HG03558 (cell line): ENCODE results near the gene DNAH11.
"Not testable (repeated sequence)": the region's sequence is repeated elsewhere in the genome, so short reads cannot be mapped to it uniquely, and the experiment has no call there.

ENCODE experiments used
- ATAC-seq: cut with Tn5 transposase; IDR thresholded peaks from one replicate; pipeline ENCODE4 v1.9.1; 2021; ENCODE audit warnings: moderate number of reproducible peaks; ENCODE audit not compliant: unreplicated experiment; ENCODE audit errors: extremely low read depth

The DNAH11 gene, protein sequence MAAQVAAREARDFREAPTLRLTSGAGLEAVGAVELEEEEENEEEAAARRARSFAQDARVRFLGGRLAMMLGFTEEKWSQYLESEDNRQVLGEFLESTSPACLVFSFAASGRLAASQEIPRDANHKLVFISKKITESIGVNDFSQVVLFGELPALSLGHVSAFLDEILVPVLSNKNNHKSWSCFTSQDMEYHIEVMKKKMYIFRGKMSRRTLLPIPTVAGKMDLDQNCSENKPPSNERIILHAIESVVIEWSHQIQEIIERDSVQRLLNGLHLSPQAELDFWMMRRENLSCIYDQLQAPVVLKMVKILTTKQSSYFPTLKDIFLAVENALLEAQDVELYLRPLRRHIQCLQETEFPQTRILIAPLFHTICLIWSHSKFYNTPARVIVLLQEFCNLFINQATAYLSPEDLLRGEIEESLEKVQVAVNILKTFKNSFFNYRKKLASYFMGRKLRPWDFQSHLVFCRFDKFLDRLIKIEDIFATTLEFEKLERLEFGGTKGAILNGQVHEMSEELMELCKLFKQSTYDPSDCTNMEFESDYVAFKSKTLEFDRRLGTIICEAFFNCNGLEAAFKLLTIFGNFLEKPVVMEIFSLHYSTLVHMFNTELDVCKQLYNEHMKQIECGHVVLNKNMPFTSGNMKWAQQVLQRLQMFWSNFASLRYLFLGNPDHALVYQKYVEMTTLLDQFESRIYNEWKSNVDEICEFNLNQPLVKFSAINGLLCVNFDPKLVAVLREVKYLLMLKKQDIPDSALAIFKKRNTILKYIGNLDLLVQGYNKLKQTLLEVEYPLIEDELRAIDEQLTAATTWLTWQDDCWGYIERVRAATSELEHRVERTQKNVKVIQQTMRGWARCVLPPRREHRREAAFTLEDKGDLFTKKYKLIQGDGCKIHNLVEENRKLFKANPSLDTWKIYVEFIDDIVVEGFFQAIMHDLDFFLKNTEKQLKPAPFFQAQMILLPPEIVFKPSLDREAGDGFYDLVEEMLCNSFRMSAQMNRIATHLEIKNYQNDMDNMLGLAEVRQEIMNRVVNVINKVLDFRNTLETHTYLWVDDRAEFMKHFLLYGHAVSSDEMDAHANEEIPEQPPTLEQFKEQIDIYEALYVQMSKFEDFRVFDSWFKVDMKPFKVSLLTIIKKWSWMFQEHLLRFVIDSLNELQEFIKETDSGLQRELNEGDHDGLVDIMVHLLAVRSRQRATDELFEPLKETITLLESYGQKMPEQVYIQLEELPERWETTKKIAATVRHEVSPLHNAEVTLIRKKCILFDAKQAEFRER (N-terminal part only)

DNA sequence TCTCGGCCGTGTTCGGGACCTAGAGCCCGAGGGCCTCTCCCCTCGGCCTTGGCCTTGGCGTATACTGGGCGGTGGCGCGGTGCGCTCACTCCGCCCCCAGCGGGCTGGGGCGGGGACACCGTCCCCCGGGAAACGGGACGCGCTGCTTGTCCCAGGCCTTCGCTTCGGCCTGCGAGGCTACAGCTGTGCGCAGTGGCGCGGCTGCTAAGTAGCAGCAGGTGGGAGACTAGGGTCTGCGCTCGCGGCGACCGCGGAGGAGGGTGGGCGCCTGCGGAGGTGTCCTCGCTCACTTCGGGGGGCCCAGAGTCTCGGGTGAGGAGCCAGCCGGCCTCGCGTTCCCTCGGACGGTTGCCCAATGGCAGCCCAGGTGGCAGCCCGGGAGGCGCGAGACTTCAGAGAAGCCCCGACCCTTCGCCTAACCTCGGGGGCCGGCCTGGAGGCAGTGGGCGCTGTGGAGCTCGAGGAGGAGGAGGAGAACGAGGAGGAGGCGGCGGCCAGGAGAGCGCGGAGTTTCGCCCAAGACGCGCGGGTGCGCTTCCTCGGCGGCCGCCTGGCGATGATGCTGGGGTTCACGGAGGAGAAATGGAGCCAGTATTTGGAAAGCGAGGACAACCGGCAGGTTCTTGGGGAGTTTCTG lies at the start of gene DNAH11:
DNAH11 (plus strand) TSS at position 149 of the 637 bp plus-strand sequence; CDS start at position 356, 207 bp downstream.
- ATAC-seq: no peak

DNA sequence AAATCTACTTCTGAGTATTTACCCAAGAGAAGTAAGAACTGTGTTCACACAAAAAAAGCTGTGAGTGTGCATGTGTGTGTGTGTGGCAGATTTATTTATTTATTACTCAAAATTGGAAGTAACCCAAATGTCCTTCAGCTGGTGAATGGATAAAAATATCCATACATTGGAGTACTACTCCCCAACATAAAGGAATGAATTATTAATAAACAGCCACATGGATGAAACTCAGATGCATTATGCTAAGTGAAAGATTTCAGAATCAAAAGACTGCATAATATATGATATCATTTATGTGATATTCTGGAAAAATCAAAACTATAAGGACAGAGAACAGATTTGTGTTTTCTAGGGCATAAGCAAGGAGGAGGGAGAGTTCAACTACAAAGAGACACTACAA lies 47.1 kb upstream of the DNAH11 start:
- ATAC-seq: no peak

DNA sequence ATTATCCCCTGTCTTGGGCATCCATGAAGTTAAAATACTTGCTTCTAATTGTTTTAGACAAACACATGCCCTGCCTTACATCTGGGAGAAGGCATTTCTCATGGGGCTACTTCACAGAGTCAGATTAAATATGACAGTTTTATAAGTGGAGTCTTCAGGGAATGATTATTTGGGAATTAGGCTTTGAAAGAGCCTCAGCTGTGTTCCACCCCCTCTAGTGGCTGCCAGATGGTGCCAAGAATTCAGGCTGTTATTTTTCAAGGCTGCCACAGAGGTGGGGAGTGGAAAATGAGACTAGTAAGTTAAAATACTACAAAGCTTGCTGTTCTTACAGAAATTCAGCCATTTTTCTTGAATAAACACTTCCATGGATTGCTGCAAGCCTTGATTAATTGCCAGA lies 45.8 kb upstream of the DNAH11 start:
- no peak for ATAC-seq

DNA sequence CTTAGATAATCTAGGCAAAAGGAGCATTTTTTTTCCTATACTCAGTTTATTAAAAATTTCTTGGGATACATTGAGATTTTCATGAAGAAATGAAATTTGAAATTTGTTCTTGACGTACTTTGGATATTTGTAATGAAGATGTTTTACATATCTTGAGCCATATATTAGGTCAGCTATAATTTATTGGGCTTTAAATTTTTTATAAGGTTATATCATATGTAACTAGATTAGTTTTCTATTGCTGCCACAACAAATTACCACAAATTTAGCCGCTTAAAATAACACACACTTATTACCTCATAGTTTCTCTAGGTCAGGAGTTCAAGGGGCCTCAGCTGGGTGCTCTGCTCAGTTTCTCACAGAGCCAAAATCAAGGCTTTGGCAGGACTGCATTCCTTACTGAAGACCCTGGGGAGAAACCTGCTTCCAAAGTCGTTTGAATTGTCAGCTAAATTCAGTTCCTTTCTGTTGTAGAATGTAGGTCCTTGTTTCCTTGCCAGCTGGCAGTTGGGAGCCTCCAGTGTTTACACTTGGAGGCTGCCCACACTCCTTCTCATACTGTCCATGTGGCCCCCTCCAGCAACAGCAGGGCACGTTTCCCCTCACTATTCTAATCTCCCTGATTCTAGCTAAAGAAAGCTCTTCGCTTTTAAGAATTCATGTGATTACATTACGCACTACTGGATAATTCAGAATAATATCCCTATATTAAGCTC lies 42.6 kb upstream of the DNAH11 start:
- ATAC-seq: no peak

DNA sequence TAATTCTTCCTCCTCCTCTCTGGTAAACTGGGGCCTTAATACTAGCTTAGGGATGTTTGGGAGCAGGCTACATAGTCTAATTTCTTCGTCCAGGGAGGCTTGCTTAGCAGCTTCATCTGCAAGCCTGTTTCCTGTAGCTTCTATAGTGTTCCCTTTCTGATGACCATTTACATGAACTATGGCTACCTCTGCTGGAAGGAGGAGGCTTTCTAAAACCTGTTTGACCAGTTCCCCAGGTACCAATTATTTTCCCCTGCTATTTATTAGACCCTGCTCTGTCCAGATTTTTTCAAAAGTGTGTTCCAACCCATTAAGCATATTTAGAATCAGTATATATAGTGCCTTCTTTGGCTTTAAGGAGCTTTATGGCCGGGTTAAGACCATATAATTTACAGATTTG lies 38.8 kb upstream of the DNAH11 start:
- no peak for ATAC-seq

DNA sequence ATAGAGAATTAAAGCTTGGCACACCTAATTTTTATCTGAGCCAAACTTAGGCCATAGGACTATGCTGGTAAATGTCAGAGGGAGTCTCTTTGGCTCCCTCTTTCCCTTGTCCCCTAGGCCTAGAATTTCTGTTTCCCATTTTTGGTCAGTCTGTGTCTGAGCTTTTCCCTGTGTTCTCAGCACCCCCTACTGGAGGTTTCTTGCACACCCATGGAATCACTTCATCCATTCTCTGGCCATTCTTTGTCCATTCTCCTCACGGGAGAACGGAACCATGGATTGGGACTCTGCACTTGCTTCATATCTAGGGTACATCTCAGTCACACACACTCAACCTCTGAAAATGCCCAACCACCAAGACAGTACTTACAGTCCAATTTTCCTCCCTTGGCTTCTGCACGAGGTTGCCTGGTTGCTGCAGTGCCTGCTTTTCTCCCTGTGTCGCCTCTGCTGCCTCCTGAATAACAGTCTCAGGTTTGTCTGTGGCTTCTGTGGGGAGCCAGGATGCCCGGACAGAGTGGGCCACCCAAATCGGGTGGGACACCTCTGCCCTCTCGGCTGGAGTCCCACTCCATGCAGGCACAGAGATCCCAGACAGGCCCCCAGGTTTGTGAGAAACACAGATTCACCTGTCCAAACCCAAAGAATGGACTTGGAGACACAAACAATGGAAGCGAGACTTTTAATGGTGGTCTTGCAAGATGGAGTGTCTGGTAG lies 35.1 kb upstream of the DNAH11 start:
- no peak for ATAC-seq

DNA sequence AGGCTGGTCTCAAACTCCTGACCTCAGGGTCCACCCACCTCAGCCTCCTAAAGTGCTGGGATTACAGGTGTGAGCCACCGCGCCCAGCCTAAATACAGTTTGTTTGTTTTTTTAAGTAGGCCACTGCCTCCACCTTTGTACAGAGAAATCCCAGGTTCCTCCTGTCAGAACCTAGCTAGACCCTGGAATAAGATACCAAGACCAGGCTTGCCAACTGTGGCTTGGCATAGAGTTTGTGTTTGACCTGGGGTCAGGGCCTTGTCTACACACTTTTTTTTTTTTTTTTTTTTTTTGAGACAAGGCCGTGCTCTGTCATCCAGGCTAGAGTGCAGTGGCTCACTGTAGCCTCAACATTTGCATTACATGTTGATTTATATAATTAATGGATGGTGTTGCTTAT lies 34.3 kb upstream of the DNAH11 start:
- ATAC-seq: no peak

DNA sequence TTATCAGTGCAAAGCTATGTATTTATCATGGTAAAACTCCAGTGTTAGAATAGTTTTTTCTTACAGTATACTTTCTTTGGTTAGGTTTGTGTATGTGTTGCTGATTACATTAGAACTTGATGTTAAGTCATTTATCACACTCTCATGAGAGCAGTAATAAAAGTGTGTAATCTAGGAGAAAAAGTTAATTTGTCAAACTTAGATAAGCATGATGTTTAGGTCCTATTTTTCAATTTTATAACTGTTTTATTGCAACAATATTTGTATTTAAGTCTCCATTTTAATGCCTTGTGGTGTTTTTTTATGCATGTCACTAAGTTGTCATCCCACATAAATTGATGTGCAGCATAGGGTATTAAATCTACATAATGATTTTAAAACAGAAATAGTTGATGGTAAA lies 28.8 kb upstream of the DNAH11 start:
- ATAC-seq: no peak

DNA sequence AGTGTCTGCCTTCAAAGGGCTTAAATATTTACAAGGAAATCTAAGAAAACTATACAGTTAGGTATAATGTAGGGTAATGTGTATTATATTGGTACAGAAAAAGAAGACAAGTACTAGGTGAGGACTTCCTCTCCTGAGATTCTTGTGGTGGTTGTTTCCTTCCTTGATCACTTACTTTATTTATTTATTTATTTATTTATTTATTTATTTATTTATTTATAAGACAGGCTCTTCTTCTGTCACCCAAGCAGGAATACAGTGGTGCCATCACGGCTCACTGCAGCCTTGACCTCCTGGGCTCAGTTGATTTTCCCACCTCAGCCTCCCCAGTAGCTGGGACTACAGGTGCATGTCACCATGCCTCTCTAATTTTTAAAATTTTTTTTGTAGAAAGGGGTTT lies 18.2 kb upstream of the DNAH11 start:
- no peak for ATAC-seq

DNA sequence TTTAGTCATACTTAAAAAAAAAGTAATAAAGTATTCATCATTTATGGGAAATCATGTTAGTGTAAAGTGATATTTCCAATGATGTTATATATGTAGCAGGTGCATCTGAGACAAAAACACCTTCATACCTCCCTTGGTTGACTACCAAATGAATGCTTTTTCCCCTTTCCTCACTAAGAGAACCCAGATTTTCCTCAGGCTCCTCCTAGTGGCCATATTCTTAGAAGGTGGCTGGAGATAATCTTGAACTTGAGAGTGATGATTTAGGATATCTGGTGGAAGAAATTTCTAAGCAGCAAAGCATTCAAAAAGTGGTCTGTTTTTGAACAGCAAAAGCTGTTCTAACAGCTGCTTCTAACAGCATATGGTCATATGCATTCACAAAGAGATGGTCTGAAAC lies 16.8 kb upstream of the DNAH11 start:
- ATAC-seq: no peak

DNA sequence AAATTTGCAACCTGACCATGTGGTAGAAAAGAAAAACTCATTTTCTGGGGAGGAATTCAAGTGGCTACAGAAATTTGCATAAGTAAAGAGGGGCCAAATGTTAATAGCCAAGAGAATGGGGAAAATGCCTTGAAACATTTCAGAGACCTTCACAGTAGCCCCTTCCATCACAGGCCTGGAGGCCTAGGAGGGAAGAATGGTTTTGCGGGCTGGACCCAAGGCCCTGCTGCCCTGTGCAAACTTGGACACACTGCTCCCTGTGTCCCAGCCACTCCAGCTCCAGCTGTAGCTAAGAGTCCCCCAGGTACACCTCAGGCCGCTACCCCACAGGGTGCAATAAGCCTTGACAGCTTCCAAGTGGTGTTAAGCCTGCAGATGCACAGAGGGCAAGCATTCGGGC lies 16.4 kb upstream of the DNAH11 start:
- ATAC-seq: no peak

DNA sequence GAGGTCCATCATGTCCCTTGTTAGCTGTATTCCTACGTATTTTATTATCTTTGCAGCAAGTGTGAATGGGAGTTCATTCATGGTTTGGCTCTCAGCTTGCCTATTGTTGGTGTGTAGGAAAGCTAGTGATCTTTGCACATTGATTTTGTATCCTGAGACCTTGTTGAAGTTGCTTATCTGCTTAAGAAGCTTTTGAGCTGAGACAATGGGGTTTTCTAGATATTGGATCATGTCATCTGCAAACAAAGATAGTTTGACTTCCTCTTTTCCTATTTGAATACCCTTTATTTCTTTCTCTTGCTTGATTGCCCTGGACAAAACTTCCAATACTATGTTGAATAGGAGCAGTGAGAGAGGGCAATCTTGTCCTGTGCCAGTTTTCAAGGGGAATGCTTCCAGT lies 10.4 kb upstream of the DNAH11 start:
- ATAC-seq: not testable (repeated sequence)

DNA sequence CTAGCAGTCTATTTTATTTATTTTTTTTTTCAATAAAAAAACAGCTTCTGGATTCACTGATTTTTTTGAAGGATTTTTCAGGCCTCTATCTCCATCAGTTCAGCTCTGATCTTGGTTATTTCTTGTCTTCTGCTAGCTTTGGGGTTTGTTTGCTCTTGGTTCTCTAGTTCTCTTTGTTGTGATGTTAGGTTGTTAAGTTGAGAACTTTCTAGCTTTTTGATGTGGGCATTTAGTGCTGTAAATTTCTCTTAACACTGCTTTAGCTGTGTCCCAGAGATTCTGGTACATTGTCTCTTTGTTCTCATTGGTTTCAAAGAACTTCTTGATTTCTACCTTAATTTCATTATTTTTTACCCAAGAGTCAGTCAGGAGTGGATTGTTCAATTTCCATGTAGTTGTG lies 9.2 kb upstream of the DNAH11 start:
- not testable (repeated sequence) for ATAC-seq

DNA sequence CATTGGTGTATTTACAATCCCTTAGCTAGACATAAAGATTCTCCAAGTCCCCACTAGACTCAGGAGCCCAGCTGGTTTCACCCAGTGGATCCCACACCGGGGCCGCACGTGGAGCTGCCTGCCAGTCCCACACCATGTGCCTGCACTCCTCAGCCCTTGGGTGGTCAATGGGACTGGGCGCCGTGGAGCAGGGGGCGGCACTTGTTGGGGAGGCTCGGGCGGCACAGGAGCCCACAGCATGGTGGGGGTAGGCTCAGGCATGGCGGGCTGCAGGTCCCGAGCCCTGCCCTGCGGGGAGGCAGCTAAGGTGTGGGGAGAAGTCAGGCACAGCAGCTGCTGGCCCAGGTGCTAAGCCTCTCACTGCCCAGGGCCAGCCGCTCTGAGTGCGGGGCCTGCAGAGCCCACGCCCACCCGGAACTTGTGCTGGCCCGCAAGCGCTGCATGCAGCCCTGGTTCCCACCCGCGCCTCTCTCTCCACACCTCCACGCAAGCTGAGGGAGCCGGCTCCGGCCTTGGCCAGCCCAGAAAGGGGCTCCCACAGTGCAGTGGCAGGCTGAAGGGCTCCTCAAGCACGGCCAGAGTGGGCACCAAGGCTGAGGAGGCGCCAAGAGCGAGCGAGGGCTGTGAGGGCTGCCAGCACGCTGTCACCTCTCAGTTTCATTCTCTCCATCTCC lies 6.3 kb upstream of the DNAH11 start:
- ATAC-seq: not testable (repeated sequence)

DNA sequence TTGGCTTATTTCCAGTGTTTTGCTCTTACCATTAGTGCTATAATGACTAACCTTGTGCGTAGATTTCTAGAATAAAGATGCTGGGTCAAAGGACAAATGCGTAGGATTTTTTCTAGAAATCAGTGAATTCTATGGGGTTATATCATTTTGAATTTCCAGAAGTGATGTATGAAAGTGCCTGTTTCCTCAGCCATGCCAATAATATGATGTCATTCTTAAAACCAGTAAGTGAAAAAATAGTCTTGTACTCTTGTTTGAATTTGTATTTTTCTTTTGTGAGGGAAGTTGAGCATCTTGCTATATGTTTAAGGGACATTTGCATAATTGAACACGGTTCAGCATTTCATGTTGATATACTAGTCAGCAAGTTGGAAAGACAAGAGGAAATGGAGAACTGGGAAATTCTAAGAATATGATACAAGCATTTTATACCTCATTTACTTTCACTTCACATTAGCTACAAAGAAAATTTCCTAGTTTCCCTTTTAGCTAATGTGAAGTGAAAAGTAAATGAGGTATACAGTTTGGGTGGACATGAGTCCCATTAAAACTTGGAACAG lies 3.8 kb upstream of the DNAH11 start:
- no peak for ATAC-seq

DNA sequence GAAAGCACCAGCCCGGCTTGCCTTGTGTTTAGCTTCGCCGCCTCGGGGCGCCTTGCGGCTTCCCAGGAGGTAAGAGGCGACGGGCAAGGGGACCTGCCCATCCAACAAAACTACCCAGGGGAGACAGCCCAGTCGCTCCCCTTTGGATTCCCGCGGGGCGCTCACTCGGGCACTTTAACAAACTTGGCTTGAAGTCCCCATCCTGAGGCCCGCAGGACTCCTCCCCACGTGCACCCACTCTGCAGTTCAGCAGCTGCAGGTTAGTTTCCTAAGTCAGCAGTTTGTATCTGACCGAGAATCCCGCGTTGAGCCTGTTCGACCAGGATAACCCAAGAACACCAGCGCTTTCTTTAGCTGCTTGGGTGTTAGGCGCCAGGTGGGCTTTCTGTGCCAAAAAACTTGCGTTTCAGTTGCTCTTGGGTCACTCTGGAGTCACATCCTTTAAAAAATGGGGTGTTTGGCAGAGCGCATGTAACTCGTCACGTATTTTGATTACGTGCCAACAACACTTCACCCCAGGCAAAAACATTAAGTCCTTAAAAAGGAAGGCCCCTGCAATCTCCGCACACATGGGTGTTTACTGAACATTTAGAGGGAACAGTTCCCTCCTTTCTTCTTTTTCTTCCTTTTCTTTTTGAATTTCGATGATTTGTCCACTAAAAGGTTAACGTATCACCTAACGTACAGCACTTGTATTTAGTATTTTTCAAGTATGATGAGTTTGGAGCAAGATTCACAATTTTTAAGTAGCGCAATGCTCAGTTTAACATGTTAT lies 876 bp downstream of the DNAH11 start:
- ATAC-seq: no peak

DNA sequence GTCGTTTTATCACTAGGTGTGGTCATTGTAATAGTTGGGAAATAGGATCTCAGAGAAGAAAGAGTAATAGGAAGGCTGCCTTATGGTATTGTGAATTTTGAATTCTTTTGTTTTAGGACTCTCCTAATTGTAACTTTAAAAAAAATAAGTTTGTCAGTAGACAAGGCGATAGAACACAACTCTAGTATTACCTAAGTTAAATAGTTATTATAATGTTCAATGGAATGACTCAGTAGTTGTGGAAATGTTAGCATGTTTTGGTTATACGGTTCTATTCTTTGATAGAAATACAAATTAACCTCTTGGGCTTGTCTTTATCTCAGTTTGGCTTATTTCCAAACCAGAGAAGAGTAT lies 1.4 kb downstream of the DNAH11 start:
- ATAC-seq: no peak
